ENCODE measurements around the gene GNB5.
"Not testable (repeated sequence)": the region's sequence is repeated elsewhere in the genome, so short reads cannot be mapped to it uniquely, and the experiment has no call there.

The GNB5 gene

DNA sequence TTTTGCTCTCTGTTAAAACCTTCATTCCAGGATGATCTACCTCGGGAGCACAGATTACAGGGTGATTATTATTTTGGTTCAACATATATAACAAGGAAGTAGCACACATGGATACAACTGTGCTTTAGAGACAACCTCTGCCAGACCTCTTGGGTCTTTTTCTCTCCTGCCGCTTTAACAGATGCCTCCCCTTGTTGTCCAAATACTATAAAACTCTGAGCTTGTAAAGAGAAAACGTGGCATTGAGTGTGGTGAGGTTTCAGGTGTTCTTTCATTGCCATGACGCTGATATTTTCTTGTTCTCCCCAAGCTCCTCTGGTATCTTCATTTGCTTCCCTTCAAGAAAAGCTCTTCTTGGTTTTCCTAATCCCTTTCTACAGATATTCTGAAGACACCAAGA is 107.6 kb downstream of the GNB5 start:
- DNase-seq, result no peak
- in situ Hi-C loops (cut with HindIII; ENCODE audit: low pct_ligation_motif_present, low pct_unique_long_range_greater_than_20kb, low sequenced_read_pairs), result no loop called here

DNA sequence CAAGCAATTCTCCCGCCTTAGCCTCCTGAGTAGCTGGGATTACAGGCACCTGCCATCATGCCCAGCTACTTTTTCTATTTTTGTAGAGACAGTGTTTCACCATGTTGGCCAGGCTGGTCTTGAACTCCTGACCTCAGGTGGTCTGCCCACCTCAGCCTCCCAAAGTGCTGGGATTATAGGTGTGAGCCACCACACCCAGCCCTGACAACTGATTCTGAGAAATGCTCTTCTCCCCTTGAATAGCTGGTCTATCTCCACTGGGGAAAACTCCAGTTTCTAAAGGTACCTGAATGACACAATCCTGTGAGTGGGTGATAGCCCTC is 108.2 kb downstream of the GNB5 start:
- DNase-seq; in situ Hi-C loops (cut with HindIII; ENCODE audit: low pct_ligation_motif_present, low pct_unique_long_range_greater_than_20kb, low sequenced_read_pairs): not testable (repeated sequence)

DNA sequence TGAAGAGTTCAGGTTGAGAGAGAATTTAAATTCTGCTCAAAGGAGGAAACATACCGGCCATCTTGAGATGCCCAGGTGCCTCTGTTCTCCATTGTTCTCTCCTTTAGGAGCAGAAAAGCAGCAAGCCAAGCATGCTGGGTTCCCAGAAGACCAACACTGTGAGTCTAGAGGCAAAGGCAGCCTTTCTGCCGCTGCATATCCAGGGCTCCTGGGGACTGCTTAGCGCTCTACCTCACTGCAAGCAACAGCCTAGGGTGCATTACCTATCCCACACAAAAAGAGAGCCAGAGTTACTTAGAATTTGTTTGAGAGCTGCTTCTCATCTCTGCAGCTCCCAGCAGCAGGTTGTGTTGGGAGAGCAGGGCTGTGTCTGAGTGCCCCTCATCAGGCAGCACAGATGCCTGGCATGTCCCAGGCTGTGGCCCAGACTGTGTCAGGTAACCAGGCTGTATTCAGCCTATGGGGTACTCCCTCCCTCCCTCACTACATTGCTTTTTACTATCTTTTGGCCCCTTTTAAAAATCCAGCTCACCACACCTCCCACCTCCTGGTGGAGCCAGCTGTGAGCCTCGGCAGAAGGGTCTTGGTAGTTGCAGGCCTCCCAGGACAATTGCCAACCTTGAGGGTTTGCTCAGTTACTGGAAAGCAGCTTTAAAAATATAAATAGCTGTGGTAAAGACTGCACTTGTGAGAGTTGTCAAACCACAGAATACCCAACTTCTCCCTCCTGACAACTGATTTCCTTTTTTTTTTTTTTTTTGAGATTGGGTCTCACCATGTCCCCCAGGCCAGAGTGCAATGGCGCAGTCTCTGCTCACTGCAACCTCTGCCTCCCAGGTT is 108.8 kb downstream of the GNB5 start:
- DNase-seq, result no peak
- in situ Hi-C loops (cut with HindIII; ENCODE audit: low pct_ligation_motif_present, low pct_unique_long_range_greater_than_20kb, low sequenced_read_pairs), result no loop called here

GRCh38 chr15:52080706-52081392 is 110.3 kb downstream of the GNB5 start:
- DNase-seq, result no peak
- in situ Hi-C loops (cut with HindIII; ENCODE audit: low pct_ligation_motif_present, low pct_unique_long_range_greater_than_20kb, low sequenced_read_pairs), result no loop called here

DNA sequence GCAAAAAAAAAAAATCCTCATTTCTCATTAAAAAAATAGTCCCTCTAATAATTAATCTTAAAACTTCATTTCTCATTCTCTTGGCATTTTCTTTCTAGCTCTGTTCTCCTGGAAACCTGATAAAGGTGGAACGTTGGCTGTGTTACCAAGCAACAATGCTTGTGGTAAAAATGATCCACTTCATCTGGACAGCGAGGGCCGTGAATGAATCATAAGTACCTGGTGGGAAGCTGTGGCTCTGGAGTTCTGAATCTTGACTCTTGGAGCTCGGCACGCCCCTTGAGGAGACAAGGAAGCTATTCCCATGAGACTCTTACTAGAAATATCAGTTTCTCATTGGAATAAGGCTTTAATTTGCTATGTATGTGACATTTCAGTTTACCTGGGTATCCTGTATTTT is 111.2 kb downstream of the GNB5 start:
- in situ Hi-C loops (cut with HindIII; ENCODE audit: low pct_ligation_motif_present, low pct_unique_long_range_greater_than_20kb, low sequenced_read_pairs), result no loop called here
- DNase-seq, result peak; percentile 20

GRCh38 chr15:52078876-52079700 is 112.1 kb downstream of the GNB5 start:
- peak; percentile 59 for DNase-seq
- in situ Hi-C loops (cut with HindIII; ENCODE audit: low pct_ligation_motif_present, low pct_unique_long_range_greater_than_20kb, low sequenced_read_pairs), result no loop called here

GRCh38 chr15:52078197-52078875 is 112.9 kb downstream of the GNB5 start:
- DNase-seq, result no peak
- in situ Hi-C loops (cut with HindIII; ENCODE audit: low pct_ligation_motif_present, low pct_unique_long_range_greater_than_20kb, low sequenced_read_pairs), result no loop called here

DNA sequence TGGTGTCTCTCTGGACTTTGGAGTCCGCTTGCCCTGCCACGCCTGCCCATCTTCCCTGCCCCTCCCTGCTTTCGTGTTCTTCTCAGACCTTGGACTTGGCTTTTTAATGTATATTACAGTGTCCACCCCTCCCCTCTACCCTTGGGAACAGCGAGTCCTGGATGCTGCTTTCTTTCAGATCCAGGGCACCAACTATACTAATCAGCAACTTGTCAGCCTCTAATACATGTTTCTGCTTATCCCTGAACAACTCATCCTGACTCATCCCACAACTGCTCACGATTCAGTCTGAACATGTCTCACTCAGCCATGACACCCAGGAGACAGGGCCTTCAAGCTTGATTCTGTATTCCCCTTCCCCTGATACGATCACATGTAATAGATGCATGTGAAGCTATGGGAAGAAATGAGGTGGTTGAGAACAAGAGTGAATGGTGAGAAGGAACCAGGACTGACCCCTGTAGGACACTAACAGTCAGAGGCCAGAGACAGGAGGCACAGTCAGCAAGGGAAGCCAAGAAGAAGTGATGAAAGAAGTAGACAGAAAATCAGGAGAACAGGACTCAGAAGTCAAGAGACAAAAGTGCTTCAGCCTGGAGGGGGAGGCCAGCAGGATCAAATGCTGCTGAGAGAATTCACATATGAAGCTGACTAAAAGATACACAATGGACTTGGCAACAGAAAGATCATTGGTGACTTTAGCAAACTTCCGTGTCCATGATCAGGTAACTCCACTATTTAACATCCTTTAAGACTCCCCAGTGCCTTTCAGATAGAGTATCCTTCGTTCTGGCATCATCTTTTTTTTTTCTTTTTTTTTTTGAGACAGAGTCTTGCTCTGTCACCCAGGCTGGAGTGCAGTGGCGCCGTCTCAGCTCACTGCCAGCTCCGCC is 114.1 kb downstream of the GNB5 start:
- peak; percentile 75 for DNase-seq
- in situ Hi-C loops (cut with HindIII; ENCODE audit: low pct_ligation_motif_present, low pct_unique_long_range_greater_than_20kb, low sequenced_read_pairs), result no loop called here

DNA sequence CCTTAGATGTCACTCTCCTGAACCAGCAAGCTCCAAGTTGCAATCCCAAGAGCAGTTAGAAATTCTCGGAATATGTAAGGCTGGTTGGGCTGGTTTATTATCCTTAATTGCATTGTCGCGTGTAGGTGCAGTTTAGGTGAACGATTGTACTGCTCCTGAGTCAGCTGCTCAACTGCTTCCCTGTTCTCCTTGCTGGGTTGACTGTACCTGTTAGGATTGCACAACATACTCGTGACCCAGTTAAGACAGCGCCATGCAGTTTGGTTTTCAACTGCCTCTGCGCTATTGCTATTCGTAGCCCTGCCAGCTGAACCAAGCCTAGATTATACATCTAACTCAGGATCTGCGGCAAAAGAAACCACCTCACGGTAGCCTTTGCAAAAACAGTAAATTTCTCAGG is 119.6 kb downstream of the GNB5 start:
- in situ Hi-C loops (cut with HindIII; ENCODE audit: low pct_ligation_motif_present, low pct_unique_long_range_greater_than_20kb, low sequenced_read_pairs), result no loop called here
- DNase-seq, result no peak

DNA sequence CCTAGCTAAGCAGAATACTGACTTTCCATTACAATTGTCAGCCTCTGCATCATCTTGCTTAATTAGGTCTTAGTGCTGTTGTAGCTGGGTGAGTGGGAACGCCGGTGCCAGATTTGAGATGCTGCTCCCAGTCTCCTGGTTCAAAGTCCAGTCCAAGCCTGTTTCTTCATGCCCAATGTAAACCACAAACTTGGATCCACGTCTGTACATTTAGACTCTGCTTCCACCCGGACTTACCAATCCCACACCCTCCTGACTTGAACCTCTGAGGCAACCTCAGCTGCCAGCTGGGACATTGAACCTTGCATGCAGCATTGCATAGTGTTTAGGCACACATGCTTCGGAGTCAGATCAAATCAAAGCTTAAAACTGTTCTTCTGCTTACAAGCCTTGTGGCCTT is 121.6 kb downstream of the GNB5 start:
- in situ Hi-C loops (cut with HindIII; ENCODE audit: low pct_ligation_motif_present, low pct_unique_long_range_greater_than_20kb, low sequenced_read_pairs), result no loop called here

DNA sequence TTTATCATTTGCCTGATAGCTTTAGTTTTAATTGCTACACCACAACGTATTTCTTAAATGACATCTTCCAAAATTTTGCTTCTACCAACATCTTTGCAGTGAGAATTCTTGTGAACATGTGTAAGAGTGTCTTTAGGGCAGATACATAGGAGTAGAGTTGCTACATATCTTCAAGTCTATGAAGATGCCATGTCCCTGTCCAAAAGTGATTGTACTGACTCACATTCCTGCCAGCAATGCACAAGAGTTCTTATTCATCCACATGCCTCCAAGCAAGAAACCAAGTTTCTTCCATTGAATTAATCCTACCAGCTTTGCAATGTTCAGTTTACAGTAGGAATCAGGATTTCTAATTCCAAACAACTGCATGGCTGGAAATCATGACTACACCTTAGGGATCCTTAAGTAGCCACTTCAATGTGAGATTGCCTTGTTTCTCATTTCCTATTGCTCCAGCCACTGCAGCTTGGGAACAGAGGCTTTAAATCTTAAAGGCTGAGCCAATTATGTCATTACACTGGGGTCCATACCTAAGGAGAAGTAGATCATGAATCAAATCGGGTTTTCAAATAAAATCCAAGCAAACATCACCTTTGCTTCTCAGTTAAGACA is 123.1 kb downstream of the GNB5 start:
- in situ Hi-C loops (cut with HindIII; ENCODE audit: low pct_ligation_motif_present, low pct_unique_long_range_greater_than_20kb, low sequenced_read_pairs), result no loop called here
- no peak for DNase-seq

More for the DNA sequence above, 121.6 kb downstream of the GNB5 start:
- no peak for DNase-seq

DNA sequence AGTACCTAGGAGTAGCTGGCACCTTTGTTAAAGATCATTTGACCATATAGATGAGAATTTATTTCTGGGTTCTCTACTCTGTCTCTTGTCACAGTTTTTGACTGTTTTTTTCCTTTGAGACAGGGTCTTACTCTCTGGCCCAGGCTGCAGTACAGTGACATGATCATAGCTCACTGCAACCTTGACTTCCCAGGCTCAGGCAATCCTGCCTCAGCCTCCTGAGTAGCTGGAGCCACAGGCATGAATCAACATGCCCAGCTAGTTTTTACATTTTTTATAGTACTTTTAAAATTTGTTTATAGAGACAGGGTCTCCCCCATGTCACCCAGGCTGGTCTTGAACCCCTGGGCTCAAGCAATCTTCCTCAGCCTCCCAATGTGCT is 123.7 kb downstream of the GNB5 start:
- DNase-seq, result no peak
- in situ Hi-C loops (cut with HindIII; ENCODE audit: low pct_ligation_motif_present, low pct_unique_long_range_greater_than_20kb, low sequenced_read_pairs), result no loop called here

DNA sequence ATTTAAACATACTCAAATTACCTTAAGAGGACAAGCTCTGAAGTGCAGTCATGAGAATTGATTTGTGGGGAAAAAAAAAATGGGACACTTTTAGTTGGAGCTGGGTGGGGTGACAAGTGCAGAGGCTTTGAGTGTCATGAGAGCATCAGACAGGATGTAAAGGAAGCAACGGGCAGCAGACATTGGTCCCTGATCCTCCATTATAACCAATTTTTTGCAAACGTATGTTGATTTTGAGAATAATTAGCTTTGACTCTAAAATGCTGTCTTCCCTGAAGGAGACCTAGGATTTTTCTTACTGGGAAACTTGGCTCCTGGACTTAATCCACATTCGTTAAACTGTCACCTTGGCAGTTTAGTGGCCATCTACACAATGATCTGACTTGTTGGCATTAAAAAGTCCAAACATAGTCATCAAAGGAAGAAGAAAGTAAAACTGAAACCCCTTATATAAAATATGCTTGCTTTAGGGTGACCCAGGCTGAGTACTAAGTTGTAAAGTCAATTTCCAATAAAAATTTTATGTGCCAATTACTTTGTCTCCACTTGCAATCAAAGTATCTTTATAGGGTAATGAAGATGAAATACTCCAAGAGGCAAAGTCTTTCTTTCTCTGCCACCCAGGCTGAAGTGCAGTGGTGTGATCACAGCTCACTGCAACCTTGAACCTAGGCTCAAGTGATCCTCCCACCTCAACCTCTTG is 124.2 kb downstream of the GNB5 start:
- no peak for DNase-seq
- in situ Hi-C loops (cut with HindIII; ENCODE audit: low pct_ligation_motif_present, low pct_unique_long_range_greater_than_20kb, low sequenced_read_pairs), result no loop called here

Data from ACHN (cell line).